ENCODE data around the gene KCNH6.

KCNH6 gene
- 0 reads per million in 4 donors for total RNA-seq

GRCh38 chr17:63523253-63523855 lies at the start of gene KCNH6:
TSS of gene KCNH6 (plus strand) at chr17:63523358. CDS start at chr17:63523414, 56 bp downstream.
- no peak for DNase-seq

- DNase-seq, result no peak
Observed at GRCh38 chr17:63474174-63474573, 49.0 kb upstream of the KCNH6 start.

- no peak for DNase-seq
Observed at GRCh38 chr17:63474586-63475460, 48.3 kb upstream of the KCNH6 start.

GRCh38 chr17:63475491-63476412 lies 47.4 kb upstream of the KCNH6 start:
- no peak for DNase-seq

DNA sequence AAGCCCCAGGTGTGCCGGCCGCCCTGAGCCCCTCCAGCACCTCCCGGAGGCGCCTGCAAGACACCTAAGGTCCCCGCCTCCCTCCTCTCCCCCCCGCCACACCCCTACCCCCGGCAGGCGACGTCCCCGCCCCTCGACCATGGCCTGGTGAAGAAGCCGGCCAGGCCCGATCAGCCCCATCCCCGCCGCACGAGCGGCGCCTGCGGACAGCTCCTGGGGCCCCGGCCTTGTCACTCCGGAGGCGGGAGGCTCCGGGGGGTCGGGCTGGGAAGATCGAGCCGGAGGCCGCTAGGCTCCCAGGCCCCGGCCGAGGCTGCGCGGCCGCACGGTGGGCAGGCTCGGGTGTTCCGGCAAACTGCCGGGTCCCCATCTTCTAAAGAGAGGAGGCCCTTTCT lies 46.7 kb upstream of the KCNH6 start:
- DNase-seq, result peak in 1 of 5 donors; percentile 15

- DNase-seq, result peak in 2 of 5 donors; percentile 36 to 40
Observed at GRCh38 chr17:63476854-63477479, 46.2 kb upstream of the KCNH6 start, which contains the start of gene ACE. TSS of gene ACE (plus strand) at chr17:63477061. CDS start at chr17:63477095, 34 bp downstream.

- no peak for DNase-seq
Observed at GRCh38 chr17:63477480-63478440, 45.4 kb upstream of the KCNH6 start.

DNA sequence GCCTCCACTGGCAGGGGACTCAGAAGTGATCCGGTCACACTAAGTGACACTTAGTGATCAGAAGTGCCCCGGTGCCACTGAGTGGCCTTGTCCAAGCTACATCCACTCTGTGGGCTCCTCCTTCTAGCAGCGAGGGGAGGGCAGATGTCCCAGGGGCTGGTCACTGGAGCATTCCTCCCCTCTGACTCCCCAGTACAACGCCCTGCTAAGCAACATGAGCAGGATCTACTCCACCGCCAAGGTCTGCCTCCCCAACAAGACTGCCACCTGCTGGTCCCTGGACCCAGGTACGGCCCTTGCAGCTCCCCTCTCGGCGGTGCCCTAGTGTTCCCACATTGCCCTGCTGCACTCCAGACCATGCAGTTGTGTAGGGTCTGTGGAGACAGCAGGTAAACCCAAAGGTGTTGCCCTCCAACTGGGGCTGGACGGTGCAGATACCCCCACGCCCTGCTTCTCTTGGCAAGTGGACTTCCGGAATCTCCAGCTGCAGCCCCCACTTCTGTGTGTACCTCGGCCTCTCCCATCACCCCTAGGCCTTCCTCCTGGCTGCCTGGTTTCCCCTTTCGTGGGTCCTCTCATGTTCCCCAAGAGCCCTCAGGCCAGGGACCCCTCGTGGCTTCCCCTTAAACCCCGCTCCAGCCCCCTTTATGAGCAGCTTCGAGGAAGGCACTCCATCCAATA lies 44.2 kb upstream of the KCNH6 start:
- DNase-seq, result peak; percentile 53 to 77 (median 69)

GRCh38 chr17:63479495-63480184 lies 43.5 kb upstream of the KCNH6 start:
- no peak for DNase-seq

DNA sequence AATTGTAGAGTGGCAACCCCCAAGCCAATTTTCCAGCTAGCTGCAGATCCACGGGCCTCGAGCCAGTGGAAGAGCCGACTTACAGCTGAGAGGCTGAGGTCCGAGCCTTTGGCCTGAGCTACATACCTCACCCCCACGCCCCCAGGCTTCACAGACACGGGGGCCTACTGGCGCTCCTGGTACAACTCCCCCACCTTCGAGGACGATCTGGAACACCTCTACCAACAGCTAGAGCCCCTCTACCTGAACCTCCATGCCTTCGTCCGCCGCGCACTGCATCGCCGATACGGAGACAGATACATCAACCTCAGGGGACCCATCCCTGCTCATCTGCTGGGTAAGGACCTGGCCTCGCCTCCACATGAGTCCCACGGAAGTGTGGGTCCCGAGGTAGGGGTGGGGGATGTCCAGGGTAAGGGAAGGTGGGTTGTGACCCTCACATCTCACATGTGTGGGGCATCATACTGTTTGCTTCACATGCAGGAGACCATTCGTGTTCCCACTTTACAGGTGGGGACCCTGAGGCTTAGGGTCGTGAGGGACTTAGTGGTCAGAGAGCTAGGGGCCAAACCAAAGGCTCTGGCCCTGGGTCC lies 42.9 kb upstream of the KCNH6 start:
- no peak for DNase-seq

- DNase-seq, result no peak
Observed at GRCh38 chr17:63480826-63481487, 42.2 kb upstream of the KCNH6 start.

DNA sequence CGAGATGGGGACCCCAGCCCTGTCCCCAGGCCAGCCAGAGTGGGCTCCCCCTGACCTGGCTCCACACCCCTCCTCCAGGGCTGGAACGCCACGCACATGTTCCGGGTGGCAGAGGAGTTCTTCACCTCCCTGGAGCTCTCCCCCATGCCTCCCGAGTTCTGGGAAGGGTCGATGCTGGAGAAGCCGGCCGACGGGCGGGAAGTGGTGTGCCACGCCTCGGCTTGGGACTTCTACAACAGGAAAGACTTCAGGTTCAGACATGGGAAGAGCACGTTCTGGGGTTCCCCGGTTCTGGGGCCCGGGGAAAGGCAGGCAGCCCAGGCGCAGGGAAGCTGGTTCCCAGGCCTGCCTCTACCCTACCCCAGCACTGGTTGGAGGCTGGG lies 41.7 kb upstream of the KCNH6 start:
- DNase-seq, result no peak

DNA sequence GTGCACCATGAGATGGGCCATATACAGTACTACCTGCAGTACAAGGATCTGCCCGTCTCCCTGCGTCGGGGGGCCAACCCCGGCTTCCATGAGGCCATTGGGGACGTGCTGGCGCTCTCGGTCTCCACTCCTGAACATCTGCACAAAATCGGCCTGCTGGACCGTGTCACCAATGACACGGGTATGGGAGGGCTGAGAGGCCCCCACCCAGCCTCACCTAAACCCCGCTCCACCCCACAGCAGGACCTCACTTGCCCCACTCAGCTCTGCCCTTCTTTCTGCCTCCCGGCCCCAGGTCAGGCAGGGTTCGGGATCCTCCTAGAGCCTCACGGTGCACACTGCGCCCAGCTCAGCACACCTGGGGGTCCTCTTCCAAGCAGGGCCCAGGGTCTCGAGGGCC lies 40.6 kb upstream of the KCNH6 start:
- DNase-seq, result no peak

DNA sequence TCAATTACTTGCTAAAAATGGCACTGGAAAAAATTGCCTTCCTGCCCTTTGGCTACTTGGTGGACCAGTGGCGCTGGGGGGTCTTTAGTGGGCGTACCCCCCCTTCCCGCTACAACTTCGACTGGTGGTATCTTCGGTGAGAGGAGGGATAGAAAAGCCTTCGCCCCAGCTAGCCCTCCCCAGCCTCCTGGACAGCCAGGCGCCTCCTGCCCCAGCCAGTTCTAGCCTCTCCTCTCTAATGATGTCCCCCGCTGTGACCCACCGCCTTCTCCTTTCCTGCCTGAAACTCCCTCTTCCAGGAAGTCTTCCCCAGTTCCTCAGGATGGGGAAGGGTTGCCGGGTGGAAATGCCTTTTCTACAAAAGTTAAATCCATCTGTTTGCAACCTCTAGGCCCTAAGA lies 40.1 kb upstream of the KCNH6 start:
- no peak for DNase-seq

- no peak for DNase-seq
Observed at GRCh38 chr17:63483655-63484575, 39.2 kb upstream of the KCNH6 start.

- no peak for DNase-seq
Observed at GRCh38 chr17:63486317-63487013, 36.7 kb upstream of the KCNH6 start.

DNA sequence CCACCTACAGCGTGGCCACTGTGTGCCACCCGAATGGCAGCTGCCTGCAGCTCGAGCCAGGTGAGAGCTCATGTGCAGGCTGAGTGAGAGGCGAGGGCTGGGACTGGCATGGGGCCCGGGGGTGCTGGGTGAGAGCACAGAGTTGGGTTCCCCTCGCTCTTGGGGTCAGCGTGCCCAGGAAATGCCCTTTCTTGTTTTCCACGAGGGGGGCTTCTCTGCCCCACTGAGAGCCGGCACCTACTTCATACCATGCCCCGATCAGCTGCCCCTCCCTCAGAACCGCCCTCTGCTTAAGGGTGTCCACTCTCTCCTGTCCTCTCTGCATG lies 36.2 kb upstream of the KCNH6 start:
- no peak for DNase-seq

All from T-helper 1 cell (primary cell).